OCI-LY7 (cell line): Measurements from ENCODE around the gene PEG3.

Source experiments
- EZH2phosphoT487 ChIP-seq: fragments of 200-600 bp; sonication (generic); IDR thresholded peaks from 2 replicates; pipeline ENCODE4 v1.6.1; 2018; ENCODE audit warnings: low read depth, borderline replicate concordance, mild to moderate bottlenecking, mixed run types, antibody characterized with exemption, low read length, moderate library complexity, mixed read lengths
- TF ChIP-seq, protein P1 (sequence below): fragments of 200-600 bp; sonication (generic); conservative IDR thresholded peaks from 2 replicates; pipeline ENCODE4 v1.5.1; 2014; ENCODE audit warnings: mild to moderate bottlenecking, antibody characterized with exemption, low read length, moderate library complexity, mixed read lengths

DNA sequence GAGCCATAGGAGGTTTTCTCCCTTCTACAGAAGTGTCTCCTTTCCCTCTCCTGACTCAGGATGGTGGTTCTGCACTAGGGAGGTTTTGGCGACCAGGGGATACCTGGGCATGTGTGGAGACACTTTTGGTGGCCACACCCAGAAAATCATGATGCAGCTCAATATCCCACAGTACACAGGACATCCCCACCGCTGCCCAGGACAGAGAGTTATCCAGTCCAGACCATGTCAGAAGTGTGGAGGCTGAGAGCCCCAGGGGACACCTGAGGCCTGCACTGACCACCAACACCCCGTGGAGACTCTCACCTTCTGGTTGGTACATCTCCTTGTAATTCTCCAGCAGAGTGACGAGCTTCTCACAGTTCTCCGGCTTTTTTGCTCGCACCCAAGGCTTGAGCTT is 16.6 kb downstream of the PEG3 start:
- TF ChIP-seq, protein P1, sequence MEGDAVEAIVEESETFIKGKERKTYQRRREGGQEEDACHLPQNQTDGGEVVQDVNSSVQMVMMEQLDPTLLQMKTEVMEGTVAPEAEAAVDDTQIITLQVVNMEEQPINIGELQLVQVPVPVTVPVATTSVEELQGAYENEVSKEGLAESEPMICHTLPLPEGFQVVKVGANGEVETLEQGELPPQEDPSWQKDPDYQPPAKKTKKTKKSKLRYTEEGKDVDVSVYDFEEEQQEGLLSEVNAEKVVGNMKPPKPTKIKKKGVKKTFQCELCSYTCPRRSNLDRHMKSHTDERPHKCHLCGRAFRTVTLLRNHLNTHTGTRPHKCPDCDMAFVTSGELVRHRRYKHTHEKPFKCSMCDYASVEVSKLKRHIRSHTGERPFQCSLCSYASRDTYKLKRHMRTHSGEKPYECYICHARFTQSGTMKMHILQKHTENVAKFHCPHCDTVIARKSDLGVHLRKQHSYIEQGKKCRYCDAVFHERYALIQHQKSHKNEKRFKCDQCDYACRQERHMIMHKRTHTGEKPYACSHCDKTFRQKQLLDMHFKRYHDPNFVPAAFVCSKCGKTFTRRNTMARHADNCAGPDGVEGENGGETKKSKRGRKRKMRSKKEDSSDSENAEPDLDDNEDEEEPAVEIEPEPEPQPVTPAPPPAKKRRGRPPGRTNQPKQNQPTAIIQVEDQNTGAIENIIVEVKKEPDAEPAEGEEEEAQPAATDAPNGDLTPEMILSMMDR, result no peak
- TF ChIP-seq EZH2phosphoT487, result no peak
